ENCODE results near the gene TRPV2.

The TRPV2 gene

GRCh38 chr17:16477666-16478065 is 62.3 kb downstream of the TRPV2 start:
- DNase-seq: no peak

DNA sequence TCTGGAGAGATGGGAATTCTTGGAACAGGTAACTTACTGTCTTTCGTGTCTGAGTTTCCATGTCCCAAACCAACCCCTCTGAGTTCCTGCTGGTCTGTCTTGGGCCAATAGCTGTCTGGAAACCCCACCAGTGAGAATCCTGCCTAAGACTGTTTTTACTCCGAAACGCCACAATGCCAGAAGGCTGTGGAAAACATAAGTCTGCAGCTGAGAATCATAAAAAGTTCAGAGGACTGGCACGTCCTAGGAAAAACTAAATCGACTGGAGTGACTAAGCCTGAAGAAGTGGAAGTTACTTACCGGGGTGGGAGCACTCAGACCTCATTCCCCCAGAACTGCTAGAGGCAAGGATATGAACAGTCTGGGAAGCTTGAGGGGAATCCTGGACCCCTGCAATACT is 63.3 kb downstream of the TRPV2 start:
- DNase-seq: no peak

DNA sequence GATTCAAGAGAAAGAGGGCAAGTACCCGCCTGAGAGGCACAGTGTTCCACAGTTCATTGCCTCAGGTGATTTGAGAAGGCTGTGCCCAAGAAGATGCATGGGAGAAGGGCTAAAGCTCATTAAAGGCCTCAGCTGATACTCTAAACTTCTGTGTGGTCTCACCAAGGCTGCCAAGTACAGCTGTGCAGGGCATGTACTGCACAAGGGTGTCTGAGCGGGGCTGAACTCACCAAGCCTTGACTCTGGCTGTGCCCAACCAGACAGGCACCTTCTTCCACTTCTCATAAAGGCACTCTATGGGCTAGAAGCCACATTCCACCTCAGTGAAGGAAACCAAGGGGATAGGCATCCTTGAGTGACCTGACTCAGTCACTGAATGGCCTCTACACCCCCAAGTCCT is 63.9 kb downstream of the TRPV2 start:
- no peak for DNase-seq

DNA sequence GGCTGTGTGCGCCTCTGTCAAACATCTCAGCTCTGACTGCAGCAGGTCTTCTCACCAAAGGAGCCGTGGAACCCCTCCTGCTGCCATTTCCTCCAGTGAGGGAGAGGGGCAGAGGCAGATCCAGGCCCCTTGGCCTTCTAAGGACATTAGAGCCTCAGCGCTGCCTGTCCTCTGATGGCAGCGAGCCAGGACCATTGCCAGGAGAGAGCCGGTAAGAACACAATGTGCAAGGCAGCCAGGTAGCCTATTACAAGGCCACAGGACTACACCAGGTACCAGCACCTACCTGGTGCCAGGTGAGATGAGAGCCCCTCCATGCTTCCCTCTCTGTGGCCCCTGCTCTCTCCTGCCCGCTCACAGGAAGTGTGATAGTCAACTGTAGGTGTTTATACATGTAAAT is 65.6 kb downstream of the TRPV2 start:
- no peak for DNase-seq

- no peak for DNase-seq
Measured at GRCh38 chr17:16482253-16482652, 66.9 kb downstream of the TRPV2 start.

GRCh38 chr17:16483021-16483645 is 67.8 kb downstream of the TRPV2 start:
- no peak for DNase-seq

GRCh38 chr17:16484445-16485175 is 69.2 kb downstream of the TRPV2 start:
- no peak for DNase-seq
